ENCODE measurements around the gene FAP.

The FAP gene

GRCh38 chr2:162230761-162231160 lies 12.5 kb downstream of the FAP start:
- DNase-seq, result no peak
- H3K4me1 ChIP-seq (ENCODE audit: control extremely low read depth in 1 of 4, control insufficient read depth in 4 of 4, insufficient read depth in 4 of 4, low read length in 3 of 4), result no peaks in the 10 kb centered on the region
- CTCF ChIA-PET, result interaction anchor here (2.7 to 2.8 kb wide), 2 partner anchors 10 to 11 kb away, joined by 8 to 20 read pairs; no protein-coding TSS in a partner anchor

DNA sequence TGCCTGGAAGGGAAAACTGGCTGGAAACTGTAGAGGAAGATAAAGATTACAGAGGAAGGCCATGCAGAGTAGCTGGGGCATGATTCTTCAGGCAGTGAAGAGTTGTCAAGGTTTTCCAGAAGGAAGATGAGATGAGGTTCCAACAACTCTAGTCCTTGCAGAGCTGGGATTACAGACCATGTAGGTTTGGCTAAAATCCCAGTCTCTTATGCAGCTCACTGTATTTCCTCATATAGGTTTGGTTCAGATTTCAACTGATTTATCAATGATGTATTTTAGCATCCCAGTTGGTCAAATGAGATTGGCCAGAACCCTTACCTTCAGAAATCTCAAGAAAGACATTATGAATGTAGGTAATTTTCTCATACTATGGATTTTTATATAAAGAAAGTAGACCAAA lies 16.4 kb downstream of the FAP start:
- no peaks in the 10 kb centered on the region for H3K9me3 ChIP-seq (ENCODE audit: control extremely low read depth in 1 of 5, control insufficient read depth in 4 of 5, insufficient read depth in 2 of 5, low read depth in 1 of 5, low read length in 4 of 5)
- no peaks in the 10 kb centered on the region for H3K4me1 ChIP-seq (ENCODE audit: control extremely low read depth in 1 of 4, control insufficient read depth in 4 of 4, insufficient read depth in 4 of 4, low read length in 3 of 4)
- ChIA-PET POLR2A (no interaction called here), CTCF (interaction anchor here (1.0 kb wide), 2 partner anchors 10 to 12 kb away, joined by 3 to 4 read pairs; no protein-coding TSS in a partner anchor)
- DNase-seq, result no peak
- peaks cover 0 to 1% (median 0%) of the 10 kb centered on the region in 5 experiments for H3K27me3 ChIP-seq (replicated peaks in 2 of 5; ENCODE audit: control insufficient read depth in 4 of 5, insufficient read depth in 5 of 5, low read length in 4 of 5)
- H3K36me3 ChIP-seq (ENCODE audit: control insufficient read depth in 4 of 4, insufficient read depth in 4 of 4, low read length in 3 of 4), result no peaks in the 10 kb centered on the region
- no peak overlapping the region for H3K27ac ChIP-seq (ENCODE audit: insufficient read depth in 1 of 2, low read depth in 1 of 2, low read length in 2 of 2, poor library complexity in 1 of 2, severe bottlenecking in 2 of 2)
- no peak overlapping the region for H3K4me3 ChIP-seq (ENCODE audit: control insufficient read depth in 1 of 7, extremely low read depth in 1 of 7, insufficient read depth in 4 of 7, low read depth in 2 of 7, low read length in 6 of 7)

More at GRCh38 chr2:162230761-162231160, 12.5 kb downstream of the FAP start:
- POLR2A ChIA-PET, result no interaction called here
- WGBS (ENCODE audit: insufficient coverage), result 100% methylated on average over 1 of the region's 1 CpG
- peaks cover 0 to 2% (median 0%) of the 10 kb centered on the region in 5 experiments for H3K27me3 ChIP-seq (replicated peaks in 2 of 5; ENCODE audit: control insufficient read depth in 4 of 5, insufficient read depth in 5 of 5, low read length in 4 of 5)
- peaks cover 0 to 3% (median 0%) of the 10 kb centered on the region in 5 experiments for H3K9me3 ChIP-seq (ENCODE audit: control extremely low read depth in 1 of 5, control insufficient read depth in 4 of 5, insufficient read depth in 2 of 5, low read depth in 1 of 5, low read length in 4 of 5)
- H3K4me3 ChIP-seq (ENCODE audit: control insufficient read depth in 1 of 7, extremely low read depth in 1 of 7, insufficient read depth in 4 of 7, low read depth in 2 of 7, low read length in 6 of 7), result no peak overlapping the region
- H3K27ac ChIP-seq (ENCODE audit: insufficient read depth in 1 of 2, low read depth in 1 of 2, low read length in 2 of 2, poor library complexity in 1 of 2, severe bottlenecking in 2 of 2), result no peak overlapping the region
- no peaks in the 10 kb centered on the region for H3K36me3 ChIP-seq (ENCODE audit: control insufficient read depth in 4 of 4, insufficient read depth in 4 of 4, low read length in 3 of 4)

GRCh38 chr2:162221064-162221463 lies 22.2 kb downstream of the FAP start:
- H3K27me3 ChIP-seq (replicated peaks in 2 of 5; ENCODE audit: control insufficient read depth in 4 of 5, insufficient read depth in 5 of 5, low read length in 4 of 5), result no peaks in the 10 kb centered on the region
- H3K4me1 ChIP-seq (ENCODE audit: control extremely low read depth in 1 of 4, control insufficient read depth in 4 of 4, insufficient read depth in 4 of 4, low read length in 3 of 4), result no peaks in the 10 kb centered on the region
- ChIA-PET POLR2A (no interaction called here), CTCF (interaction anchor here (0.7 to 6.1 kb wide), 24 partner anchors 9 to 633 kb away, joined by 3 to 112 read pairs (median 4); no protein-coding TSS in a partner anchor)
- peak; percentile 39 to 58 (median 50) for DNase-seq
- 55% methylated on average over 11 of the region's 11 CpGs for WGBS (ENCODE audit: insufficient coverage)
- no peaks in the 10 kb centered on the region for H3K9me3 ChIP-seq (ENCODE audit: control extremely low read depth in 1 of 5, control insufficient read depth in 4 of 5, insufficient read depth in 2 of 5, low read depth in 1 of 5, low read length in 4 of 5)
- H3K36me3 ChIP-seq (ENCODE audit: control insufficient read depth in 4 of 4, insufficient read depth in 4 of 4, low read length in 3 of 4), result no peaks in the 10 kb centered on the region
- H3K4me3 ChIP-seq (ENCODE audit: control insufficient read depth in 1 of 7, extremely low read depth in 1 of 7, insufficient read depth in 4 of 7, low read depth in 2 of 7, low read length in 6 of 7), result no peak overlapping the region
- no peak overlapping the region for H3K27ac ChIP-seq (ENCODE audit: insufficient read depth in 1 of 2, low read depth in 1 of 2, low read length in 2 of 2, poor library complexity in 1 of 2, severe bottlenecking in 2 of 2)

DNA sequence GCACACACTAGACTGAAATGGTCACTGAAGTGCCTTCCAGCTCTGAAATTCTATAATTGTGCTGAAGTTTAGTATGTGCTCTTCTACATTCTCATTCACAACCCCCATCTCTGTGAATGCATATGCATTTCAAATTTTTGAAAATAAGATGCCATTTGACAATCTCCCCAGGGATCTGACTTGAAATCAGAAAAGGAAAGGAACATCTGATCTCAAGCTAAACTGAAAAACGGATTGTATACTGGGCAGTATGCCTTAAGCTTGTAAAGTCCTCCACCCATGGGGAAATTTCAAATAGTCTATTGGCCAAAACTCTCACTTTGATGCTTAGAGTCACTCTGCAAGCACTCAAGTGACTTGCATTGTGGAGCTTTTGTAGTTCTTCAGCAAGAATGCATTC lies 22.9 kb downstream of the FAP start:
- Histone ChIP-seq H3K9me3 (ENCODE audit: control extremely low read depth in 1 of 5, control insufficient read depth in 4 of 5, insufficient read depth in 2 of 5, low read depth in 1 of 5, low read length in 4 of 5) (no peaks in the 10 kb centered on the region), H3K4me3 (ENCODE audit: control insufficient read depth in 1 of 7, extremely low read depth in 1 of 7, insufficient read depth in 4 of 7, low read depth in 2 of 7, low read length in 6 of 7) (no peak overlapping the region), H3K4me1 (ENCODE audit: control extremely low read depth in 1 of 4, control insufficient read depth in 4 of 4, insufficient read depth in 4 of 4, low read length in 3 of 4) (no peaks in the 10 kb centered on the region), H3K36me3 (ENCODE audit: control insufficient read depth in 4 of 4, insufficient read depth in 4 of 4, low read length in 3 of 4) (no peaks in the 10 kb centered on the region), H3K27ac (ENCODE audit: insufficient read depth in 1 of 2, low read depth in 1 of 2, low read length in 2 of 2, poor library complexity in 1 of 2, severe bottlenecking in 2 of 2) (no peak overlapping the region), H3K27me3 (replicated peaks in 2 of 5; ENCODE audit: control insufficient read depth in 4 of 5, insufficient read depth in 5 of 5, low read length in 4 of 5) (no peaks in the 10 kb centered on the region)
- POLR2A ChIA-PET, result no interaction called here
- CTCF ChIA-PET, result interaction anchor here (0.7 to 6.1 kb wide), 17 partner anchors 9 to 633 kb away, joined by 3 to 112 read pairs (median 5); no protein-coding TSS in a partner anchor
- DNase-seq, result no peak
- 100% methylated on average over 1 of the region's 1 CpG for WGBS (ENCODE audit: insufficient coverage)

DNA sequence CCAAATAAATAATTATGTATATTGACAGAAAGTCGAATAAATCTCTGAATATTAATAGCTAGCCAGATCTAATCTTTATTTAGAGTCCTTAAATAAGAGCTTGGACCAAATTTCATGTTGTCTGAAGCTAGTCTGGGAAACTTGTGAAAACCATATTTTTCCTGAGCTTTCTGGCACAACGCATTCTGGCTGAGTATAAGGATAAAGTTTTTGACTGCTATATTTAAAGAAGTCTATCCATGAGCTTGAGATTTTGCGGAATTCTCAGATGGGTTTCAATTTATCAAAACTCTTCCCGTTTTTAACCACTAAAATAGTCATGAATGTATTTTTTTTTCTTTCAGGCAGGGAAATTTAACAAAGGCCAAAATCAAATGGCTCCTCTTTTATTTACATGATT lies 23.8 kb downstream of the FAP start:
- ChIA-PET POLR2A (no interaction called here), CTCF (interaction anchor here (0.7 to 6.1 kb wide), 10 partner anchors 9 to 115 kb away, joined by 3 to 112 read pairs (median 6); no protein-coding TSS in a partner anchor)
- Histone ChIP-seq H3K4me1 (ENCODE audit: control extremely low read depth in 1 of 4, control insufficient read depth in 4 of 4, insufficient read depth in 4 of 4, low read length in 3 of 4) (no peaks in the 10 kb centered on the region), H3K27me3 (replicated peaks in 2 of 5; ENCODE audit: control insufficient read depth in 4 of 5, insufficient read depth in 5 of 5, low read length in 4 of 5) (no peaks in the 10 kb centered on the region), H3K4me3 (ENCODE audit: control insufficient read depth in 1 of 7, extremely low read depth in 1 of 7, insufficient read depth in 4 of 7, low read depth in 2 of 7, low read length in 6 of 7) (no peak overlapping the region), H3K9me3 (ENCODE audit: control extremely low read depth in 1 of 5, control insufficient read depth in 4 of 5, insufficient read depth in 2 of 5, low read depth in 1 of 5, low read length in 4 of 5) (no peaks in the 10 kb centered on the region), H3K36me3 (ENCODE audit: control insufficient read depth in 4 of 4, insufficient read depth in 4 of 4, low read length in 3 of 4) (no peaks in the 10 kb centered on the region), H3K27ac (ENCODE audit: insufficient read depth in 1 of 2, low read depth in 1 of 2, low read length in 2 of 2, poor library complexity in 1 of 2, severe bottlenecking in 2 of 2) (no peak overlapping the region)
- DNase-seq, result no peak
- 100% methylated on average over 1 of the region's 4 CpGs for WGBS (ENCODE audit: insufficient coverage)

GRCh38 chr2:162217598-162217997 lies 25.6 kb downstream of the FAP start:
- no CpG with 5 or more reads among the region's 1 CpG for WGBS (ENCODE audit: insufficient coverage)
- ChIA-PET POLR2A (no interaction called here), CTCF (no interaction called here)
- Histone ChIP-seq H3K9me3 (ENCODE audit: control extremely low read depth in 1 of 5, control insufficient read depth in 4 of 5, insufficient read depth in 2 of 5, low read depth in 1 of 5, low read length in 4 of 5) (no peaks in the 10 kb centered on the region), H3K27me3 (replicated peaks in 2 of 5; ENCODE audit: control insufficient read depth in 4 of 5, insufficient read depth in 5 of 5, low read length in 4 of 5) (no peaks in the 10 kb centered on the region), H3K4me1 (ENCODE audit: control extremely low read depth in 1 of 4, control insufficient read depth in 4 of 4, insufficient read depth in 4 of 4, low read length in 3 of 4) (no peaks in the 10 kb centered on the region), H3K36me3 (ENCODE audit: control insufficient read depth in 4 of 4, insufficient read depth in 4 of 4, low read length in 3 of 4) (no peaks in the 10 kb centered on the region), H3K27ac (ENCODE audit: insufficient read depth in 1 of 2, low read depth in 1 of 2, low read length in 2 of 2, poor library complexity in 1 of 2, severe bottlenecking in 2 of 2) (no peak overlapping the region), H3K4me3 (ENCODE audit: control insufficient read depth in 1 of 7, extremely low read depth in 1 of 7, insufficient read depth in 4 of 7, low read depth in 2 of 7, low read length in 6 of 7) (no peak overlapping the region)
- DNase-seq, result no peak

GRCh38 chr2:162215162-162215561 lies 28.1 kb downstream of the FAP start:
- 97% methylated on average over 3 of the region's 3 CpGs for WGBS (ENCODE audit: insufficient coverage)
- ChIA-PET CTCF (interaction anchor here (1.4 to 2.0 kb wide), 2 partner anchors 83 to 86 kb away, joined by 3 to 11 read pairs; no protein-coding TSS in a partner anchor), POLR2A (no interaction called here)
- Histone ChIP-seq H3K4me3 (ENCODE audit: control insufficient read depth in 1 of 7, extremely low read depth in 1 of 7, insufficient read depth in 4 of 7, low read depth in 2 of 7, low read length in 6 of 7) (no peak overlapping the region), H3K27me3 (replicated peaks in 2 of 5; ENCODE audit: control insufficient read depth in 4 of 5, insufficient read depth in 5 of 5, low read length in 4 of 5) (no peaks in the 10 kb centered on the region), H3K36me3 (ENCODE audit: control insufficient read depth in 4 of 4, insufficient read depth in 4 of 4, low read length in 3 of 4) (no peaks in the 10 kb centered on the region), H3K4me1 (ENCODE audit: control extremely low read depth in 1 of 4, control insufficient read depth in 4 of 4, insufficient read depth in 4 of 4, low read length in 3 of 4) (peaks cover 0 to 11% (median 0%) of the 10 kb centered on the region in 4 experiments), H3K9me3 (ENCODE audit: control extremely low read depth in 1 of 5, control insufficient read depth in 4 of 5, insufficient read depth in 2 of 5, low read depth in 1 of 5, low read length in 4 of 5) (no peaks in the 10 kb centered on the region), H3K27ac (ENCODE audit: insufficient read depth in 1 of 2, low read depth in 1 of 2, low read length in 2 of 2, poor library complexity in 1 of 2, severe bottlenecking in 2 of 2) (no peak overlapping the region)
- no peak for DNase-seq

Data from common myeloid progenitor, CD34-positive (primary cell).